Cardiac muscle cell (in vitro differentiated cells and primary cell): Measurements from ENCODE around the gene SSBP3. TPM values are rescaled to one million over a fixed set of nuclear protein-coding genes. Genes with fewer than 3 reads are reported as not detected.

Experiments used
- DNase-seq, 2 donors: peaks; one replicate each; pipeline versions ENCODE4 v3.0.0 to v3.0.0-alpha.2; 2010 to 2017; ENCODE audit warnings: low read depth in 1 of 2, low spot score in 1 of 2
- H3K27ac ChIP-seq: fragments of 200-600 bp; sonication (generic); 2 replicates; pipeline ENCODE4 v1.5.1; 2016
- H3K27me3 ChIP-seq: fragments of 200-600 bp; sonication (generic); 2 replicates; pipeline ENCODE4 v1.6.0; 2016; ENCODE audit warnings: control low read depth
- H3K36me3 ChIP-seq: fragments of 200-600 bp; sonication (generic); 2 replicates; pipeline ENCODE4 v1.5.1; 2016; ENCODE audit warnings: control low read depth
- H3K4me1 ChIP-seq: fragments of 200-600 bp; sonication (generic); 2 replicates; pipeline ENCODE4 v1.8.1; 2017; ENCODE audit warnings: low read depth, mild to moderate bottlenecking, mixed run types
- H3K4me3 ChIP-seq: fragments of 200-600 bp; sonication (generic); 2 replicates; pipeline ENCODE4 v1.5.1; 2016; ENCODE audit warnings: mild to moderate bottlenecking
- H3K9me3 ChIP-seq: fragments of 200-600 bp; sonication (generic); 2 replicates; pipeline ENCODE4 v1.5.1; 2017; ENCODE audit warnings: low read depth, mild to moderate bottlenecking, control low read depth
- polyA plus RNA-seq: library from polyadenylated mRNA; unstranded; fragments of >200 nt; fragmentation: Nextera tagmentation; extraction: Ambion mirVana; gene quantifications from 2 replicates; pipeline ENCODE4 v1.2.1, GENCODE V29; 2016
- total RNA-seq: library from RNA; depleted of rRNA; stranded (reverse); fragments of >200 nt; gene quantifications from 2 replicates; pipeline ENCODE4 v1.2.3, GENCODE V29; 2016
- TF ChIP-seq, protein P1 (sequence below): IDR thresholded peaks from 2 replicates; pipeline ENCODE4 v1.5.1; 2012; ENCODE audit warnings: low read depth, mild to moderate bottlenecking, low read length

Gene SSBP3
- total and polyA plus RNA-seq, 2 experiments from 2014 or later = 40.2 to 81.0 TPM

DNA sequence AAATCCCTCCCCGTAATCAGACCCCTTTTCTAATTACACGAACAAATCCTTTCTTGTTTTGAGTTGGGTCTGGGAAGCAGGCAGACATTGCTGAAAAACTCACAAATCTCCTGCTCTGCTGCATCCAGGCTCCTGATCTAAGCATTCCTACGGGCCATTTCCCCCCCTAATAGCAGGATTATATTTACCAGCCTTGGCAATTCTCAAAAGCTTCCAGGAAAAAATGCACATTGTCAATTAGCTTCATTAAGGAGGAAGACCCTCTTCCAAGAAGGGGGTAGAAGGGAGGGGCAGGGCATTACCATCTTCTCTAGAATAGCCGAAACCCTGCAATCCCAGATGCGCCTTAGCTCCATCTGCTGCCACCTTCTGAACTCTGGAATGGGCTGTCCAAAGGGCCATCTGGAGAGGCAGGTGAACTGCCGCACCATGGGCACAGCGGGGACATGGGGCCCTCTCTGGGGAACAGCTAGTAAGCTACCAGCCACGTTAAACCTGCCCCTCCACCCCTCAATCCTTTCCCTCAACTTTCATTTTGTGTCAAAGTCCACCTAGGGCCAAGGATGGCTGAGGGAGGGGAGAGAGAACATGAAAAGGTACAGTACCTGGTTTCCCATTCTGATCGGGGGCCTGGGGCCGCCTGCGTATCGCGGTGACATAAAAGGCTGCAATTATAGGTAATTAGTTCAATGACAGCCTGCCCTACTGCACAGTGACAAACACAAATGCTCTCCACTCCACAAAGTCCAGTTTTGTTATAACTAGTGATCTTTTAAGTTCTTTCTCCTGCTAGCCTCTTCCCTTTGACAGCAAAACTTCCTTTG, 149.5 kb downstream of the SSBP3 start:
- no peaks in the 10 kb centered on the region for H3K36me3 ChIP-seq
- H3K4me3 ChIP-seq = no peak overlapping the region
- no peaks in the 10 kb centered on the region for H3K9me3 ChIP-seq
- H3K4me1 ChIP-seq = no peaks in the 10 kb centered on the region
- no peaks in the 10 kb centered on the region for H3K27me3 ChIP-seq
- no peak overlapping the region for H3K27ac ChIP-seq
- TF ChIP-seq, protein P1, sequence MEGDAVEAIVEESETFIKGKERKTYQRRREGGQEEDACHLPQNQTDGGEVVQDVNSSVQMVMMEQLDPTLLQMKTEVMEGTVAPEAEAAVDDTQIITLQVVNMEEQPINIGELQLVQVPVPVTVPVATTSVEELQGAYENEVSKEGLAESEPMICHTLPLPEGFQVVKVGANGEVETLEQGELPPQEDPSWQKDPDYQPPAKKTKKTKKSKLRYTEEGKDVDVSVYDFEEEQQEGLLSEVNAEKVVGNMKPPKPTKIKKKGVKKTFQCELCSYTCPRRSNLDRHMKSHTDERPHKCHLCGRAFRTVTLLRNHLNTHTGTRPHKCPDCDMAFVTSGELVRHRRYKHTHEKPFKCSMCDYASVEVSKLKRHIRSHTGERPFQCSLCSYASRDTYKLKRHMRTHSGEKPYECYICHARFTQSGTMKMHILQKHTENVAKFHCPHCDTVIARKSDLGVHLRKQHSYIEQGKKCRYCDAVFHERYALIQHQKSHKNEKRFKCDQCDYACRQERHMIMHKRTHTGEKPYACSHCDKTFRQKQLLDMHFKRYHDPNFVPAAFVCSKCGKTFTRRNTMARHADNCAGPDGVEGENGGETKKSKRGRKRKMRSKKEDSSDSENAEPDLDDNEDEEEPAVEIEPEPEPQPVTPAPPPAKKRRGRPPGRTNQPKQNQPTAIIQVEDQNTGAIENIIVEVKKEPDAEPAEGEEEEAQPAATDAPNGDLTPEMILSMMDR = no peak
- no peak for DNase-seq

DNA sequence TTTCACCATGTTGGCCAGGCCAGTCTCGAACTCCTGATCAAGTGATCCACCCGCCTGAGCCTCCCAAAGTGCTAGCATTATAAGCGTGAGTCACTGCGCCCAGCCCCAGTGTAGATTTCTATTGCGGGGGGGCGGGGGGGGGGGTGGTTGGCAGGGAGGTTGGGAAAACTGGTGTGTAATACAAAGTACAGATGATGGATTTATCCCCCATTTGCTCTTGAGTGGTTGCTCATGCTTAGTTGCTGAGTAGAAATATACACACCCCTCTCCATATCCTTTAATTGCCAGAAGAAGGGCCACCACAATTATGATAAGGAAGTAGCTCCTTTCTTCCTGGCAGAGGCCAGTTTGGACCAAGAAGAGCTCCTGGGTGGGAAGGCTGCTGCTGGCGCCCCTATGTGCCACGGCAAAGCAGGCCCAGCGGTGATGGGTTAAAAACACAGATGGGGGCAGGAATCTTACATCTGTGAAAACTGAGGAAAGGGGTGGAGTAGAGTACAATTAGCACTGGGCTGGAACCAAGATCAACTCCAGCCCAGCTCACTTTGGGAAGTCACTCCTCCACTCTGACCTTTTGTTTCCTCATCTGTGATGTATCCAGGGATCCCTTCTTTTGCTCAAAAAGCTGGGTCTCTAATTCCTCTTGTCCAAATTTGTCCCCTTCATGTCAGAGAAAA, 151.0 kb downstream of the SSBP3 start:
- Histone ChIP-seq H3K27me3 (no peaks in the 10 kb centered on the region), H3K4me1 (no peaks in the 10 kb centered on the region), H3K9me3 (no peaks in the 10 kb centered on the region), H3K4me3 (no peak overlapping the region), H3K36me3 (peaks cover 3% of the 10 kb centered on the region), H3K27ac (no peak overlapping the region)
- TF ChIP-seq, protein P1 = no peak
- DNase-seq = no peak

DNA sequence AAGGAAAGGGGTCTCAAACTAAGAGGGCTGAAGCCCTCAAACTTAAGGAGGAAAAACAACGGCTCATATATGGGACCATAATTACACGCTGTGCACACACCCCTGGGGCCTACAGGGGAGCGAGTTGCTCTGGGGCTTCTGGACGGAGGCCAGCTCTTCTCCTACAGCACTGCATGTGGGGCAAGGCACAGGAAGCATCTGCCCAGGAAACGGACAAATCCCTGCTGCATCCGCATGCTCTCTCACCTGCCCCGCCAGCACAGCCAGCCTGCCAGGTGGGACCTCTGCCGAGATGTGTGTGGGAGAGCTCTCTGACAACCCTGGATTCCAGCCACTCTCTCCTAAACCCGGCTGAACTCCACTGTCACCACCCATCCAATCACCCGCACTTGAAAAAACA, 152.1 kb downstream of the SSBP3 start:
- Histone ChIP-seq H3K9me3 (no peaks in the 10 kb centered on the region), H3K27me3 (no peaks in the 10 kb centered on the region), H3K4me3 (no peak overlapping the region), H3K27ac (no peak overlapping the region), H3K4me1 (no peaks in the 10 kb centered on the region), H3K36me3 (peaks cover 3% of the 10 kb centered on the region)
- TF ChIP-seq, protein P1 = no peak
- peak in 1 of 2 donors; percentile 52 for DNase-seq

DNA sequence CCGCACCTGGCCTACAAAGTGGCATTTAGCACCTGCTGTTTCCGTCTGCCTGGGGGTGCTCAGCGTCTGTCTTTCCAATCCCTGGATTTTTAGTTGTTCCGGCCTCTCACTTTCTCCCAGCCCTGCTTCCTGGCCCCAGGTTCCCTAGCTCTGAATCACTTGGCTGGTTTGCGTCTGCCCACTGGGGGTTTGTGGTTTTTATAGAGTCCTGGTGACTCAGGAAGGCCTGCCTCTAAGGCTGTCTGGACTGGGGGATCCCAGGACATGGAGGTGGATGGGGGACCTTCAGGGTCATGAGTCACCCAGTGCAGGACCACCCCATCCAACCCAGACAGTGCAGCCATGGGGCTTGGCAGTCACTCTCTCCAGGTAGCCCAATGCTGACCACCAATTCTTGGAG, 152.7 kb downstream of the SSBP3 start:
- Histone ChIP-seq H3K4me3 (no peak overlapping the region), H3K27ac (no peak overlapping the region), H3K36me3 (peaks cover 3% of the 10 kb centered on the region), H3K9me3 (no peaks in the 10 kb centered on the region), H3K27me3 (no peaks in the 10 kb centered on the region), H3K4me1 (no peaks in the 10 kb centered on the region)
- peak in 1 of 2 donors; percentile 85 for DNase-seq
- TF ChIP-seq, protein P1 = no peak

DNA sequence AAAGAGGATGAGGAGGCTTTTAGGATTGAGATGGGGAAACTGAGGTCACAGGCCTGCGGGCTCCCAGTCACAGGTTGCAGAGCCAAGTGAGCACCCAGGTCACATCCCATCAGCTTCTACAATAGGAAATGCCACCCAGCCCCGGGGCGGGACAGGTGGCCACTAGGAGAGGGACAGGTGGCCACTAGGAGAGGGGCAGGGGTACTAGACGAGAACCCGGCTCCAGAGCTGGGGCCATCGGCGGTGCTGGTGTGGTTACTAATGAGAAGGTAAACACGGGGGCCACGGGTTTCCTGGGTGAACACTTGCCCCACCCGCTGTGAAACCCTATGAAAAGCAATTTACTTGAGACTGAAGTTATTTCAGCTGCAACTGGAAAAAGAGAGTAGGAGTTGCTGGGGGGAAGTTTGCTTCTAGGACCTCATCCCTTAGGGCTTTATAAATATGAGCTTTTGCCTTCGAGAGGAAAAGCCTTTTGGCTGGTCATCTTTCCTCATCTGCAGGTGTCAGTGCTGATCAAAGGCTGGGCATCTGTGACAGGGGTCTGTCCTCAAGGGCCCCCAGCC, 153.7 kb downstream of the SSBP3 start:
- Histone ChIP-seq H3K27ac (no peak overlapping the region), H3K4me3 (no peak overlapping the region), H3K27me3 (no peaks in the 10 kb centered on the region), H3K36me3 (peaks cover 3% of the 10 kb centered on the region), H3K9me3 (no peaks in the 10 kb centered on the region), H3K4me1 (no peaks in the 10 kb centered on the region)
- TF ChIP-seq, protein P1 = no peak
- DNase-seq = no peak
